HepG2 (cell line): Measurements from ENCODE around the gene SLCO4A1. TPM values are rescaled to one million over a fixed set of nuclear protein-coding genes. Genes with fewer than 3 reads are reported as not detected.
A peak's percentile ranks its signal among the peaks of the same experiment; 100 is the strongest.

Source experiments
- DMTF1 ChIP-seq: sonication (generic); formaldehyde crosslinking; IDR thresholded peaks from 2 replicates; pipeline ENCODE4 v1.4.0; 2020; ENCODE audit warnings: mild to moderate bottlenecking, missing genetic modification reagents
- SRY ChIP-seq: sonication (generic); formaldehyde crosslinking; IDR thresholded peaks from 2 replicates; pipeline ENCODE4 v1.8.0; 2022; ENCODE audit warnings: mild to moderate bottlenecking, missing genetic modification reagents
- TBL1XR1 ChIP-seq: fragments of 150-350 bp; IDR thresholded peaks from 2 replicates; pipeline ENCODE4 v1.6.1; 2014; ENCODE audit warnings: borderline replicate concordance, low read length; ENCODE audit not compliant: partially characterized antibody
- XRCC5 ChIP-seq: fragments of 200-400 bp; formaldehyde crosslinking; optimal IDR thresholded peaks from 2 replicates; pipeline ENCODE3; 2017; ENCODE audit warnings: mild to moderate bottlenecking, low read length
- ZFP1 ChIP-seq: IDR thresholded peaks from 2 replicates; pipeline ENCODE4 v1.6.1; 2016
- ZHX1 ChIP-seq: sonication (generic); formaldehyde crosslinking; IDR thresholded peaks from 2 replicates; pipeline ENCODE4 v1.8.1; 2022; ENCODE audit warnings: low read depth, mild to moderate bottlenecking, missing genetic modification reagents
- ZHX2 ChIP-seq, 2 experiments: sonication (generic) in 1 of 2; formaldehyde crosslinking in 1 of 2; IDR thresholded peaks; 2 replicates each; pipeline versions ENCODE4 v1.6.1 to v1.9.0; 2014 to 2022; ENCODE audit warnings: antibody characterized with exemption in 1 of 2, borderline replicate concordance in 1 of 2, inconsistent platforms in 1 of 2, low read depth in 1 of 2, missing genetic modification reagents in 1 of 2
- ZNF296 ChIP-seq: sonication (generic); formaldehyde crosslinking; conservative IDR thresholded peaks from 2 replicates; pipeline ENCODE4 v1.5.0; 2020; ENCODE audit warnings: mild to moderate bottlenecking, missing genetic modification reagents
- ZNF350 ChIP-seq: sonication (generic); formaldehyde crosslinking; IDR thresholded peaks from 2 replicates; pipeline ENCODE4 v1.4.0; 2020; ENCODE audit warnings: mild to moderate bottlenecking, low read depth, missing genetic modification reagents, borderline replicate concordance
- ZNF362 ChIP-seq: sonication (generic); formaldehyde crosslinking; IDR thresholded peaks from 2 replicates; pipeline ENCODE4 v1.4.0; 2020; ENCODE audit warnings: missing genetic modification reagents, mild to moderate bottlenecking, borderline replicate concordance
- ZNF451 ChIP-seq: sonication (generic); formaldehyde crosslinking; IDR thresholded peaks from 2 replicates; pipeline ENCODE4 v1.5.0; 2020; ENCODE audit warnings: mild to moderate bottlenecking, missing genetic modification reagents
- ZNF660 ChIP-seq: sonication (generic); formaldehyde crosslinking; IDR thresholded peaks from 2 replicates; pipeline ENCODE4 v1.5.1; 2020; ENCODE audit warnings: mild to moderate bottlenecking, low read depth, missing genetic modification reagents, borderline replicate concordance
- polyA plus RNA-seq, 8 experiments: library from polyadenylated mRNA; depleted of rRNA in 3 of 8; stranded (reverse) in 7 of 8; unstranded in 1 of 8; fragments of >200 nt; fragmentation: Illumina TruSeq in 4 of 8; extraction: Trizol in 4 of 8; gene quantifications; 2 replicates each; pipeline versions ENCODE4 v1.2.1 to v1.2.3, GENCODE V29; 2011 to 2016; ENCODE audit warnings: low read depth in 4 of 8, missing spikeins in 1 of 8, mixed read lengths in 1 of 8; ENCODE audit not compliant: insufficient read depth in 1 of 8
- total RNA-seq, 5 experiments: library from RNA; depleted of rRNA; stranded (reverse); fragments of >200 nt; fragmentation: Illumina TruSeq; extraction: Trizol; gene quantifications; 2 replicates each; pipeline ENCODE4 v1.2.3, GENCODE V29; 2016; ENCODE audit warnings: low read depth in 1 of 5

SLCO4A1 gene
- total and polyA plus RNA-seq, 2 of the 13 experiments (the other 11 are each of a cell fraction or from before 2014, with no cell fraction given): 55.5 to 112 TPM

- no peak for TF ChIP-seq ZHX1 (CRISPR knock-in tag)
- 0 out of 2 replicates have a peak, but pooled peaks have one; percentile 56 for TF ChIP-seq DMTF1
- peak; percentile 24; the same call in 1 of the 2 replicates for TF ChIP-seq ZNF350
- TF ChIP-seq ZNF451: no peak; the same call in 1 of the 2 replicates
- TF ChIP-seq SRY (CRISPR knock-in tag): no peak
- TF ChIP-seq ZHX2 (IDR thresholded peaks at IDR 0.05; ENCODE audit: low read depth): no peak; the same call in 1 of the 2 replicates
- no peak for TF ChIP-seq ZHX2 (CRISPR knock-in tag; IDR thresholded peaks at IDR 0.05; ENCODE audit: borderline replicate concordance)
- TF ChIP-seq TBL1XR1: no peak
- TF ChIP-seq ZNF660: no peak
- TF ChIP-seq ZNF362 (CRISPR knock-in tag): 0 out of 2 replicates have a peak, but pooled peaks have one; percentile 22
- TF ChIP-seq XRCC5: peak; percentile 15
- TF ChIP-seq ZNF296 (CRISPR knock-in tag): 0 out of 2 replicates have a peak, but pooled peaks have one; percentile 53
- TF ChIP-seq ZFP1 (CRISPR knock-in tag): no peak
Measured at GRCh38 chr20:62663145-62664018, 21.1 kb downstream of the SLCO4A1 start (continued).
